H1 (cell line): Measurements from ENCODE around the gene NXT1. TPM values are rescaled to one million over a fixed set of nuclear protein-coding genes. Genes with fewer than 3 reads are reported as not detected.

Source experiments
- CTCF ChIA-PET: fragments of 300-600 bp; sonication (Branson Sonifier 250); formaldehyde crosslinking; loops from one replicate; lab custom pipeline; 2021; ENCODE audit not compliant: partially characterized antibody; lab: Charles Lee
- POLR2A ChIA-PET: fragments of 300-600 bp; sonication (Branson Sonifier 250); formaldehyde crosslinking; loops from one replicate; lab custom pipeline; 2021; ENCODE audit warnings: inconsistent platforms; ENCODE audit not compliant: partially characterized antibody; lab: Charles Lee
- DNase-seq, 2 experiments: peaks; one replicate each; pipeline versions ENCODE4 v3.0.0 to v3.0.0-alpha.2; 2010 to 2022; ENCODE audit warnings: low spot score in 2 of 2, low read depth in 1 of 2, mixed read lengths in 1 of 2
- FAIRE-seq: peaks from 2 replicates; lab custom pipeline; 2011; peaks lifted over from hg19 to GRCh38; lab: Jason Lieb, UNC
- H2AFZ ChIP-seq: 2 replicates; pipeline ENCODE4 v1.8.1; 2012; ENCODE audit warnings: low read length, inconsistent platforms
- H2AK5ac ChIP-seq: 2 replicates; pipeline ENCODE4 v1.6.1; 2013; ENCODE audit warnings: low read depth, low read length
- H2BK120ac ChIP-seq: replicated peaks from 2 replicates; pipeline ENCODE3; 2013; ENCODE audit warnings: low read depth, low read length, inconsistent platforms
- H2BK12ac ChIP-seq: 2 replicates; pipeline ENCODE4 v1.6.1; 2013; ENCODE audit warnings: low read depth, low read length
- H2BK15ac ChIP-seq: 2 replicates; pipeline ENCODE4 v1.6.1; 2013; ENCODE audit warnings: low read length
- H2BK20ac ChIP-seq: 2 replicates; pipeline ENCODE4 v1.6.1; 2013; ENCODE audit warnings: low read length
- H2BK5ac ChIP-seq: 2 replicates; pipeline ENCODE4 v1.6.1; 2013; ENCODE audit warnings: low read depth, low read length
- H3K14ac ChIP-seq: 2 replicates; pipeline ENCODE4 v1.6.1; 2013; ENCODE audit warnings: inconsistent platforms; ENCODE audit not compliant: insufficient read length
- H3K18ac ChIP-seq: 2 replicates; pipeline ENCODE4 v1.6.1; 2013; ENCODE audit warnings: low read length; ENCODE audit errors: extremely low read depth
- H3K23ac ChIP-seq: 2 replicates; pipeline ENCODE4 v1.6.1; 2013; ENCODE audit warnings: inconsistent platforms; ENCODE audit not compliant: insufficient read length
- H3K23me2 ChIP-seq: 2 replicates; pipeline ENCODE4 v1.6.1; 2013; ENCODE audit warnings: low read depth, low read length
- H3K27ac ChIP-seq: 2 replicates; pipeline ENCODE4 v1.6.1; 2011; ENCODE audit warnings: low read depth, low read length, inconsistent platforms
- H3K27me3 ChIP-seq, 4 experiments: replicated peaks in 1 of 4; 1 replicate in 1 of 4; 2 replicates in 3 of 4; pipeline versions ENCODE4 v1.6.1 to v1.8.1; 2011 to 2013; ENCODE audit warnings: low read length in 3 of 4, mild to moderate bottlenecking in 3 of 4, inconsistent platforms in 2 of 4, mixed read lengths in 2 of 4, moderate library complexity in 1 of 4; ENCODE audit not compliant: control insufficient read depth in 3 of 4, insufficient read depth in 3 of 4; ENCODE audit errors: extremely low read depth in 1 of 4
- H3K36me3 ChIP-seq, 4 experiments: 2 replicates each; pipeline versions ENCODE4 v1.6.1 to v1.8.1; 2011 to 2013; ENCODE audit warnings: mild to moderate bottlenecking in 4 of 4, low read length in 3 of 4, moderate library complexity in 2 of 4, control low read depth in 1 of 4, inconsistent platforms in 1 of 4; ENCODE audit not compliant: insufficient read depth in 4 of 4, control insufficient read depth in 2 of 4
- H3K4ac ChIP-seq: replicated peaks from 2 replicates; pipeline ENCODE3; 2013; ENCODE audit warnings: low read length, low read depth, mixed read lengths, inconsistent platforms; ENCODE audit not compliant: insufficient read length
- H3K4me1 ChIP-seq, 4 experiments: replicated peaks in 1 of 4; 1 replicate in 1 of 4; 2 replicates in 3 of 4; pipeline versions ENCODE4 v1.6.1 to v1.8.1; 2011 to 2013; ENCODE audit warnings: low read length in 3 of 4, inconsistent platforms in 2 of 4, mixed read lengths in 1 of 4; ENCODE audit not compliant: insufficient read depth in 4 of 4, control insufficient read depth in 3 of 4
- H3K4me2 ChIP-seq, 2 experiments: 2 replicates each; pipeline versions ENCODE4 v1.6.1 to v1.8.1; 2011 to 2013; ENCODE audit warnings: low read depth in 2 of 2, low read length in 2 of 2, control low read depth in 1 of 2, inconsistent platforms in 1 of 2, mild to moderate bottlenecking in 1 of 2; ENCODE audit not compliant: insufficient read depth in 1 of 2
- H3K4me3 ChIP-seq, 4 experiments: fragments of 200-600, 300-600 bp in 1 of 4; sonication (generic), shearing (Covaris generic), sonication (Bioruptor Twin) in 1 of 4; 2 replicates each; pipeline versions ENCODE4 v1.5.1 to v1.8.1; 2011 to 2016; ENCODE audit warnings: low read length in 4 of 4, low read depth in 3 of 4, control low read depth in 2 of 4, inconsistent platforms in 2 of 4, mild to moderate bottlenecking in 2 of 4, mixed read lengths in 1 of 4, moderate library complexity in 1 of 4; ENCODE audit not compliant: insufficient read depth in 2 of 4; ENCODE audit errors: extremely low read depth in 1 of 4
- H3K56ac ChIP-seq: replicated peaks from 2 replicates; pipeline ENCODE3; 2013; ENCODE audit warnings: low read depth, mild to moderate bottlenecking, mixed read lengths, low read length, inconsistent platforms; ENCODE audit not compliant: insufficient read length
- H3K79me1 ChIP-seq: 2 replicates; pipeline ENCODE4 v1.6.1; 2013; ENCODE audit warnings: low read depth, low read length, control low read depth
- H3K79me2 ChIP-seq, 2 experiments: 2 replicates each; pipeline versions ENCODE4 v1.6.1 to v1.8.1; 2012 to 2013; ENCODE audit warnings: low read length in 2 of 2, mild to moderate bottlenecking in 2 of 2, inconsistent platforms in 1 of 2; ENCODE audit not compliant: insufficient read depth in 2 of 2, control insufficient read depth in 1 of 2
- H3K9ac ChIP-seq, 4 experiments: replicated peaks in 1 of 4; 1 replicate in 1 of 4; 2 replicates in 3 of 4; pipeline versions ENCODE4 v1.6.1 to v1.8.1; 2011 to 2013; ENCODE audit warnings: low read depth in 3 of 4, low read length in 3 of 4, control low read depth in 2 of 4, mild to moderate bottlenecking in 2 of 4, moderate library complexity in 2 of 4, inconsistent platforms in 1 of 4; ENCODE audit errors: extremely low read depth in 1 of 4
- H3K9me3 ChIP-seq, 2 experiments: 2 replicates each; pipeline versions ENCODE4 v1.6.1 to v1.8.1; 2012 to 2013; ENCODE audit warnings: mild to moderate bottlenecking in 2 of 2, moderate library complexity in 2 of 2, control low read depth in 1 of 2, inconsistent platforms in 1 of 2, low read depth in 1 of 2, low read length in 1 of 2, mixed read lengths in 1 of 2; ENCODE audit not compliant: insufficient read depth in 2 of 2
- H4K20me1 ChIP-seq, 2 experiments: replicated peaks in 1 of 2; 2 replicates each; pipeline versions ENCODE3 to v1.8.1; 2011 to 2013; ENCODE audit warnings: inconsistent platforms in 2 of 2, low read length in 2 of 2, mild to moderate bottlenecking in 1 of 2; ENCODE audit not compliant: insufficient read depth in 2 of 2, control insufficient read depth in 1 of 2
- H4K5ac ChIP-seq: 2 replicates; pipeline ENCODE4 v1.6.1; 2013; ENCODE audit warnings: low read length, low read depth, mixed read lengths, inconsistent platforms; ENCODE audit not compliant: insufficient read length
- H4K8ac ChIP-seq: 2 replicates; pipeline ENCODE4 v1.8.0; 2013; ENCODE audit warnings: mild to moderate bottlenecking, moderate library complexity, low read length, inconsistent platforms; ENCODE audit not compliant: insufficient read depth; ENCODE audit errors: extremely low read depth
- H4K91ac ChIP-seq: replicated peaks from 2 replicates; pipeline ENCODE3; 2013; ENCODE audit warnings: low read length, mixed read lengths, inconsistent platforms; ENCODE audit not compliant: insufficient read length
- CTCF ChIP-seq, 3 experiments: IDR thresholded peaks; 1 replicate in 2 of 3; 2 replicates in 1 of 3; pipeline versions ENCODE4 v1.5.1 to v1.6.1; 2011; ENCODE audit warnings: low read length in 3 of 3, mild to moderate bottlenecking in 3 of 3, inconsistent platforms in 2 of 3, low read depth in 1 of 3, moderate library complexity in 1 of 3; ENCODE audit not compliant: insufficient read depth in 1 of 3; ENCODE audit errors: control extremely low read depth in 1 of 3
- HDAC2 ChIP-seq, 2 experiments: fragments of 300-600 bp in 1 of 2; sonication (generic) in 1 of 2; IDR thresholded peaks; 2 replicates each; pipeline ENCODE4 v1.6.1; 2011 to 2012; ENCODE audit warnings: low read depth in 2 of 2, low read length in 2 of 2, mild to moderate bottlenecking in 2 of 2, moderate library complexity in 2 of 2, borderline replicate concordance in 1 of 2, inconsistent platforms in 1 of 2
- POLR2AphosphoS5 ChIP-seq: IDR thresholded peaks from 2 replicates; pipeline ENCODE4 v1.6.1; 2011; ENCODE audit warnings: low read depth, low read length
- WGBS, 2 experiments: shearing (Covaris generic) in 1 of 2; methylation state at CpG; one replicate each; pipeline versions ENCODE4 v1.1.6 to v1.1.7; 2013 to 2015; ENCODE audit warnings: low lambda C conversion rate in 2 of 2, mixed read lengths in 2 of 2, inconsistent platforms in 1 of 2, low coverage in 1 of 2, missing lambda C conversion rate in 1 of 2; ENCODE audit not compliant: insufficient replicate concordance in 2 of 2, insufficient coverage in 1 of 2, insufficient read length in 1 of 2; ENCODE audit errors: extremely low coverage in 1 of 2, missing lambda C conversion rate in 1 of 2; 5-methylcytosine and 5-hydroxymethylcytosine counted together
- polyA plus RNA-seq, 7 experiments: library from polyadenylated mRNA; depleted of rRNA in 3 of 7; stranded (reverse) in 5 of 7; unstranded in 2 of 7; fragments of >200 nt in 5 of 7; fragments of 200-250 nt in 2 of 7; gene quantifications; 1 replicate in 5 of 7; 2 replicates in 1 of 7; 4 replicates in 1 of 7; pipeline versions ENCODE4 v1.2.1 to v1.2.3, GENCODE V29; 2011 to 2013; ENCODE audit warnings: missing spikeins in 2 of 7, mixed read lengths in 2 of 7
- total RNA-seq: library from RNA; stranded (reverse); fragmentation: NEBNext Ultra II Directional; extraction: Animal tissue kit (Norgen Biotek cat#: 25700); gene quantifications from 2 replicates; pipeline ENCODE4 v1.2.1, GENCODE V29; 2021

Gene NXT1
- total and polyA plus RNA-seq, 2 of the 8 experiments (the other 6 are each of a cell fraction or from before 2014, with no cell fraction given): 23.1 to 26.5 TPM

DNA sequence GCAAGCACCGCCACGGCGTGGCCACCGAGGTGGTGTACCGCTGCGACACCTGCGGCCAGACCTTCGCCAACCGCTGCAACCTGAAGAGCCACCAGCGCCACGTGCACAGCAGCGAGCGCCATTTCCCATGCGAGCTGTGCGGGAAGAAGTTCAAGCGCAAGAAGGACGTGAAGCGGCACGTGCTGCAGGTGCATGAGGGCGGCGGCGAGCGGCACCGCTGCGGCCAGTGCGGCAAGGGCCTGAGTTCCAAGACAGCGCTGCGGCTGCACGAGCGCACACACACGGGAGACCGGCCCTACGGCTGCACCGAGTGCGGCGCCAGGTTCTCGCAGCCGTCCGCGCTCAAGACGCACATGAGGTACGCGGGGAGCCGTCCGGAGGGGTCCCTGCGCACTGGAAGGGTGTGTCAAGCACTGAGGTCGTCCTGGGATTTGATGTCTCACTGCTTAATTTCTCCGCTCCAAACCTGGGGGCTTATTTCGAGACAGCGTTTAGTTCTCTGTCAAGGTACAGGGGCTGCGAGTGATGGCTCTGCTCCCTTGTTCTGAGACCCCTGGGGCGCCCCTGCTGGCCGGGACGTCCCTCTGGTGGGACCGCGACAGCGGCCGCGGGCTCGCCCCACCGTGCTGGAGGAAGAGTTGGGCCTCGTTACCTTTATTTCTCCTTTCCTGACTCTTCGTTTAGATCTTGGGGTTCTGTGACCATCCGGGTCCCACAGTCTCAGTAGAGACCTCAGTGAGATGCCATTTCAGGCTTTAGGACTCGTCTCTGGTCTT, 15.0 kb downstream of the NXT1 start:
- Histone ChIP-seq H3K27me3 (no peaks in the 10 kb centered on the region), H3K4me1 (peaks cover 0 to 6% (median 5%) of the 10 kb centered on the region in 4 experiments; a peak in 4 of 7 replicates), H4K5ac (no peak overlapping the region), H3K9ac (no peak overlapping the region; a peak in 1 of 7 replicates), H3K9me3 (no peaks in the 10 kb centered on the region), H3K79me1 (peaks cover 10% of the 10 kb centered on the region), H2BK120ac (no peak overlapping the region), H2BK15ac (no peak overlapping the region), H4K20me1 (peaks cover 12 to 22% of the 10 kb centered on the region in 2 experiments), H2AK5ac (no peak overlapping the region), H3K4ac (no peak overlapping the region), H2BK20ac (no peak overlapping the region), H3K4me3 (no peak overlapping the region), H3K79me2 (peaks cover 0 to 54% of the 10 kb centered on the region in 2 experiments; a peak in 3 of 4 replicates), H3K36me3 (peaks cover 12 to 31% (median 19%) of the 10 kb centered on the region in 4 experiments), H3K23ac (no peak overlapping the region), H3K18ac (no peak overlapping the region), H4K8ac (peak overlapping the region; percentile 76; the same call in 1 of the 2 replicates), H3K27ac (no peak overlapping the region), H3K23me2 (peaks cover 8% of the 10 kb centered on the region; the same call in 1 of the 2 replicates), H2AFZ (no peak overlapping the region), H3K4me2 (no peak overlapping the region; a peak in 1 of 4 replicates), H3K56ac (no peak overlapping the region), H2BK5ac (no peak overlapping the region), H3K14ac (no peak overlapping the region), H4K91ac (no peak overlapping the region), H2BK12ac (no peak overlapping the region)
- FAIRE-seq: no peak
- WGBS, 2 experiments: 95% methylated on average over 55 of the region's 65 CpGs; no CpG with 5 or more reads in 1 of the 2 experiments
- ChIA-PET CTCF (interaction anchor here (1.0 to 1.4 kb wide), 2 partner anchors 9 to 27 kb away, joined by 3 read pairs; no protein-coding TSS in a partner anchor), POLR2A (interaction anchor here (1.2 kb wide), 1 partner anchor 25 kb away, joined by 5 read pairs; no protein-coding TSS in a partner anchor)
- TF ChIP-seq HDAC2 (IDR thresholded peaks at IDR 0.05; ENCODE audit: borderline replicate concordance in 1 of 2, low read depth in 2 of 2, low read length in 2 of 2) (no peak), POLR2AphosphoS5 (peak; percentile 39; the same call in 1 of the 2 replicates), CTCF (IDR thresholded peaks at IDR 0.05; ENCODE audit: control extremely low read depth in 1 of 3, insufficient read depth in 1 of 3, low read depth in 1 of 3, low read length in 3 of 3) (peak in 1 of 3 experiments; percentile 18; a peak in 1 of 4 replicates)
- no peak for DNase-seq
